Measurements from ENCODE around the gene SHROOM1. TPM values are rescaled to one million over a fixed set of nuclear protein-coding genes. Genes with fewer than 3 reads are reported as not detected.

The SHROOM1 gene
- total RNA-seq (2021): 23.3 and 23.5 TPM in 2 replicates
- Bru-seq, nascent RNA: percentile 53 among the genes with signal in this experiment
- percentile 67 among the genes with signal in this experiment for BruChase-seq, experiment 1, labeled RNA remaining after a 2-hour chase
- BruChase-seq, experiment 2, labeled RNA remaining after a 6-hour chase: percentile 75 among the genes with signal in this experiment
- long read RNA-seq, partial matches to known transcripts: 5 of 17 reads
- long read RNA-seq, other reads (novel, unspliced or antisense): 11 of 17 reads

- Histone ChIP-seq H2AFZ (peak within 1 kb of the TSS; percentile 89), H3K36me3 (ENCODE audit: low read depth) (no peaks in the 10 kb centered on the region), H3F3A (ENCODE audit: insufficient read depth, low read depth) (no peaks in the 10 kb centered on the region), H3K27ac (peak within 1 kb of the TSS; percentile 42; the same call in 1 of the 2 replicates), H3K4me1 (replicated peaks; ENCODE audit: insufficient read depth) (peaks cover 14% of the 10 kb centered on the region; the same call in 1 of the 2 replicates), H3K4me3 (peak within 1 kb of the TSS; percentile 83), H4K20me1 (ENCODE audit: insufficient read depth) (no peaks in the 10 kb centered on the region; the same call in 1 of the 2 replicates), H3K9me2 (ENCODE audit: insufficient read depth) (no peaks in the 10 kb centered on the region), H3K4me2 (peak within 1 kb of the TSS; percentile 90), H3K9me3 (ENCODE audit: insufficient read depth, low read depth) (no peaks in the 10 kb centered on the region), H3K79me2 (ENCODE audit: low read depth) (peaks cover 17% of the 10 kb centered on the region), H3K27me3 (ENCODE audit: insufficient read depth, low read depth) (no peaks in the 10 kb centered on the region)
- intact Hi-C loops (cut with micrococcal nuclease; ENCODE audit: unreplicated experiment): loop anchor here (1.0 kb wide), 2 partner anchors 36 to 53 kb away; partner anchors contain the start of genes GDF9 and UQCRQ
- ChIA-PET POLR2A (ENCODE audit: unreplicated experiment) (interaction anchor here (0.5 to 0.6 kb wide), 3 partner anchors 46 to 332 kb away, joined by 3 to 10 read pairs (median 4); no protein-coding TSS in a partner anchor), CTCF (interaction anchor here (0.7 to 2.4 kb wide), 4 partner anchors 10 to 360 kb away, joined by 3 to 8 read pairs (median 4); partner anchors contain the start of gene GDF9)
- peak; percentile 68 to 84 for DNase-seq
- no TSS peak for BruUV-seq (replicated peaks)
- TF ChIP-seq EZH2 (IDR thresholded peaks at IDR 0.05; ENCODE audit: low read depth) (no peak), CTCF (conservative IDR thresholded peaks at IDR 0.05) (no peak)
Measured at GRCh38 chr5:132830436-132831094, at the start of gene SHROOM1. SHROOM1 (minus strand) TSS chr5:132830647; CDS start chr5:132826140, 4,507 bp downstream.

GRCh38 chr5:132877938-132878337 lies 47.5 kb upstream of the SHROOM1 start:
- Histone ChIP-seq H3F3A (ENCODE audit: insufficient read depth, low read depth) (peaks cover 20% of the 10 kb centered on the region), H3K4me3 (no peak overlapping the region), H3K27me3 (ENCODE audit: insufficient read depth, low read depth) (no peaks in the 10 kb centered on the region), H4K20me1 (ENCODE audit: insufficient read depth) (no peaks in the 10 kb centered on the region; the same call in 1 of the 2 replicates), H3K4me2 (no peak overlapping the region), H3K36me3 (ENCODE audit: low read depth) (peaks cover 42% of the 10 kb centered on the region), H3K9me3 (ENCODE audit: insufficient read depth, low read depth) (no peaks in the 10 kb centered on the region), H3K79me2 (ENCODE audit: low read depth) (no peaks in the 10 kb centered on the region), H2AFZ (no peak overlapping the region), H3K9me2 (ENCODE audit: insufficient read depth) (no peaks in the 10 kb centered on the region), H3K4me1 (replicated peaks; ENCODE audit: insufficient read depth) (no peaks in the 10 kb centered on the region), H3K27ac (no peak overlapping the region)
- POLR2A ChIA-PET (ENCODE audit: unreplicated experiment): no interaction called here
- CTCF ChIA-PET: interaction anchor here (0.6 kb wide), 1 partner anchor 9 kb away, joined by 5 read pairs; no protein-coding TSS in a partner anchor
- intact Hi-C loops (cut with micrococcal nuclease; ENCODE audit: unreplicated experiment): no loop called here
- TF ChIP-seq CTCF (conservative IDR thresholded peaks at IDR 0.05): no peak
- TF ChIP-seq EZH2 (IDR thresholded peaks at IDR 0.05; ENCODE audit: low read depth): no peak
- BruUV-seq (replicated peaks): no TSS peak
- DNase-seq: no peak

GRCh38 chr5:132877466-132877865 lies 47.0 kb upstream of the SHROOM1 start:
- Histone ChIP-seq H3K36me3 (ENCODE audit: low read depth) (peaks cover 41% of the 10 kb centered on the region), H4K20me1 (ENCODE audit: insufficient read depth) (no peaks in the 10 kb centered on the region; the same call in 1 of the 2 replicates), H3K4me1 (replicated peaks; ENCODE audit: insufficient read depth) (no peaks in the 10 kb centered on the region), H3K4me2 (no peak overlapping the region), H3K4me3 (no peak overlapping the region), H3K79me2 (ENCODE audit: low read depth) (no peaks in the 10 kb centered on the region), H2AFZ (no peak overlapping the region), H3K9me3 (ENCODE audit: insufficient read depth, low read depth) (no peaks in the 10 kb centered on the region), H3K27ac (no peak overlapping the region), H3F3A (ENCODE audit: insufficient read depth, low read depth) (peaks cover 16% of the 10 kb centered on the region; the same call in 1 of the 2 replicates), H3K27me3 (ENCODE audit: insufficient read depth, low read depth) (no peaks in the 10 kb centered on the region), H3K9me2 (ENCODE audit: insufficient read depth) (no peaks in the 10 kb centered on the region)
- BruUV-seq (replicated peaks): no TSS peak
- TF ChIP-seq CTCF (conservative IDR thresholded peaks at IDR 0.05): no peak
- TF ChIP-seq EZH2 (IDR thresholded peaks at IDR 0.05; ENCODE audit: low read depth): no peak
- ChIA-PET POLR2A (ENCODE audit: unreplicated experiment) (no interaction called here), CTCF (interaction anchor here (0.6 kb wide), 1 partner anchor 8 kb away, joined by 5 read pairs; no protein-coding TSS in a partner anchor)
- DNase-seq: no peak
- intact Hi-C loops (cut with micrococcal nuclease; ENCODE audit: unreplicated experiment): no loop called here
